Measurements from ENCODE around the gene HOXD11.

HOXD11 gene

GRCh38 chr2:176146645-176147044, 39.6 kb downstream of the HOXD11 start:
- H3K9me3 ChIP-seq (ENCODE audit: low read length) = no peaks in the 10 kb centered on the region
- peaks cover 25% of the 10 kb centered on the region for H3K4me1 ChIP-seq (ENCODE audit: insufficient read depth, low read length)
- H3K4me3 ChIP-seq (ENCODE audit: low read depth in 1 of 2, low read length in 2 of 2) = no peak overlapping the region
- H3K9ac ChIP-seq (ENCODE audit: low read length) = no peak overlapping the region
- H3K27ac ChIP-seq (ENCODE audit: low read depth, low read length) = no peak overlapping the region
- H3K36me3 ChIP-seq (ENCODE audit: insufficient read depth, low read length) = peaks cover 14% of the 10 kb centered on the region
- H3K27me3 ChIP-seq (ENCODE audit: control insufficient read depth in 1 of 2, insufficient read depth in 2 of 2, low read length in 2 of 2) = no peaks in the 10 kb centered on the region

DNA sequence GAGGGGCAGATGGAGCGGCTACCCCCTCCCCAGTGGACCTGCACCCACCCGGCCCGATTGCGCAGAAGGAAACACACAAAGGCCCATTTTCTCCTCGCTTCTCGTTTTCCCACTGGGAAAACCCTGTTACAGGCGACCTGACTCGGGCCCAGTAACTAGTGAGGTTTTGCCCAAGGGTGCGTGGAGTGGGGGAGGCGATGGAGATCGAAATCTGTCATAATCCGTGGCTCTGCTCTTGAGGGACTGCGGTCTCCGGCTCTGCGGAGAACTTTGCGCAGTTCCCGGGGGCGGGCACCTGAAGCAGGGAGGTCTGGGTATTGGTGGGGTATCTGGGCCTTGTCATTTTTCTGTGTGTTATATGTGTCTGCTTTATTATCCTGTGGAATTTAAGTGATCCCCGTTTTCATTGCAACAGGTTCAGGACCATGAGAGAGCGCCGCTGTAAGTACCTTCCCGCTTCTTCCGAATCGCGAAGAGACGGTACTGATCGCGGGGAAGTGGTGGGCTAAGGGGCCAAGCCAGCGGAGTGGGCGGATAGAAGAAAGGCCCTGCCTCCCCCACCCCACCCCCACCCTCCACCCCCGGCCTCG, 40.2 kb downstream of the HOXD11 start:
- H3K36me3 ChIP-seq (ENCODE audit: insufficient read depth, low read length) = peaks cover 14% of the 10 kb centered on the region
- H3K9ac ChIP-seq (ENCODE audit: low read length) = no peak overlapping the region
- no peak overlapping the region for H3K4me3 ChIP-seq (ENCODE audit: low read depth in 1 of 2, low read length in 2 of 2)
- no peaks in the 10 kb centered on the region for H3K27me3 ChIP-seq (ENCODE audit: control insufficient read depth in 1 of 2, insufficient read depth in 2 of 2, low read length in 2 of 2)
- H3K4me1 ChIP-seq (ENCODE audit: insufficient read depth, low read length) = peaks cover 25% of the 10 kb centered on the region
- no peaks in the 10 kb centered on the region for H3K9me3 ChIP-seq (ENCODE audit: low read length)
- no peak overlapping the region for H3K27ac ChIP-seq (ENCODE audit: low read depth, low read length)

- no peak overlapping the region for H3K9ac ChIP-seq (ENCODE audit: low read length)
- H3K27me3 ChIP-seq (ENCODE audit: control insufficient read depth in 1 of 2, insufficient read depth in 2 of 2, low read length in 2 of 2) = no peaks in the 10 kb centered on the region
- H3K4me1 ChIP-seq (ENCODE audit: insufficient read depth, low read length) = peaks cover 25% of the 10 kb centered on the region
Measured at GRCh38 chr2:176147800-176148496, 40.9 kb downstream of the HOXD11 start.

DNA sequence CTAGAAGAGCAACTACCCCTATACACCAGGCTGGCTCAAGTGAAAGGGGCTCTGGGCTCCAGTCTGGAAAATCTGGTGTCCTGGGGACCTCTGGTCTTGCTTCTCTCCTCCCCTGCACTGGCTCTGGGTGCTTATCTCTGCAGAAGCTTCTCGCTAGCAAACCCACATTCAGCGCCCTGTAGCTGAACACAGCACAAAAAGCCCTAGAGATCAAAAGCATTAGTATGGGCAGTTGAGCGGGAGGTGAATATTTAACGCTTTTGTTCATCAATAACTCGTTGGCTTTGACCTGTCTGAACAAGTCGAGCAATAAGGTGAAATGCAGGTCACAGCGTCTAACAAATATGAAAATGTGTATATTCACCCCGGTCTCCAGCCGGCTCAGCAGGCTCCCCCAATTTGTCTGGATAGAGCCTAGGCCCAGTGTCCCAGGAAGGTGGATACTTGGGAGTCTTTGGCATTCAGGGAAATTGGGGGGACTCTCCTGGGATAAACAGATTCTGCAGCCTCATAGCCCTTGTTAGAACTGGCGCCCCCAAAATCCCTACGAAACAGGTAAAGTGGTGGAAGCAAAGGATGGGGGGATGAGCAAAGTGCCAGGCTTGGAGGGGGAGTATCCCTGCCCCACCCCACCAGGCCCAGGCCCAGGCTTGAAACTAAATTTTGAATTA, 41.8 kb downstream of the HOXD11 start:
- no peaks in the 10 kb centered on the region for H3K27me3 ChIP-seq (ENCODE audit: control insufficient read depth in 1 of 2, insufficient read depth in 2 of 2, low read length in 2 of 2)
- H3K9ac ChIP-seq (ENCODE audit: low read length) = no peak overlapping the region
- peaks cover 25% of the 10 kb centered on the region for H3K4me1 ChIP-seq (ENCODE audit: insufficient read depth, low read length)

More at GRCh38 chr2:176147800-176148496, 40.9 kb downstream of the HOXD11 start:
- Histone ChIP-seq H3K9me3 (ENCODE audit: low read length) (no peaks in the 10 kb centered on the region), H3K4me3 (ENCODE audit: low read depth in 1 of 2, low read length in 2 of 2) (no peak overlapping the region), H3K27ac (ENCODE audit: low read depth, low read length) (no peak overlapping the region), H3K36me3 (ENCODE audit: insufficient read depth, low read length) (peaks cover 20% of the 10 kb centered on the region)

DNA sequence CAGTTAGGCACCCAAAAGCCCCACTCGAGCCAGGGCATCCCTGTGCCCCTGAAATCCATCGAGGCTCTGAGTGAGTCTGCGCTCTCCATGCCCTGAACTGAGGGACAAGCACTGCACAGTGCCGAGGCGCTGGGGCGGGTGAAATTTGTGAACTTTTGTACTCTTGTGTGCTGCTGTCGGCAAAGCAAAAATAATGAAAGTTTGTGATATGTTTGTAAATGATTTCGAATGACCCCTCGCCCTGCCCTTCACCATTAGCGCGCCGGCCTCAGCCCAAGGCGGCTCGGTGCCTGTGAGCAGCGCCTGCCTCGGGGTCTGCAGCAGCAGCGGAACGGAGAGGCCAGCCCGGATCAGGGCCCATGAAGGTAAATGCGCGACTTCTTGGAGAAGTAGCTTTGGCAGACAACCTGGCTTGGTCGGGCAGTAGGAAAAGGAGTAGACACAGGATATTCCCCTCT, 42.4 kb downstream of the HOXD11 start:
- Histone ChIP-seq H3K27me3 (ENCODE audit: control insufficient read depth in 1 of 2, insufficient read depth in 2 of 2, low read length in 2 of 2) (no peaks in the 10 kb centered on the region), H3K4me1 (ENCODE audit: insufficient read depth, low read length) (peaks cover 25% of the 10 kb centered on the region), H3K4me3 (ENCODE audit: low read depth in 1 of 2, low read length in 2 of 2) (no peak overlapping the region), H3K27ac (ENCODE audit: low read depth, low read length) (no peak overlapping the region), H3K9me3 (ENCODE audit: low read length) (no peaks in the 10 kb centered on the region), H3K9ac (ENCODE audit: low read length) (no peak overlapping the region), H3K36me3 (ENCODE audit: insufficient read depth, low read length) (peaks cover 35% of the 10 kb centered on the region)

More for the DNA sequence above, 41.8 kb downstream of the HOXD11 start:
- H3K27ac ChIP-seq (ENCODE audit: low read depth, low read length) = no peak overlapping the region
- no peak overlapping the region for H3K4me3 ChIP-seq (ENCODE audit: low read depth in 1 of 2, low read length in 2 of 2)
- H3K9me3 ChIP-seq (ENCODE audit: low read length) = no peaks in the 10 kb centered on the region
- H3K36me3 ChIP-seq (ENCODE audit: insufficient read depth, low read length) = peaks cover 29% of the 10 kb centered on the region

DNA sequence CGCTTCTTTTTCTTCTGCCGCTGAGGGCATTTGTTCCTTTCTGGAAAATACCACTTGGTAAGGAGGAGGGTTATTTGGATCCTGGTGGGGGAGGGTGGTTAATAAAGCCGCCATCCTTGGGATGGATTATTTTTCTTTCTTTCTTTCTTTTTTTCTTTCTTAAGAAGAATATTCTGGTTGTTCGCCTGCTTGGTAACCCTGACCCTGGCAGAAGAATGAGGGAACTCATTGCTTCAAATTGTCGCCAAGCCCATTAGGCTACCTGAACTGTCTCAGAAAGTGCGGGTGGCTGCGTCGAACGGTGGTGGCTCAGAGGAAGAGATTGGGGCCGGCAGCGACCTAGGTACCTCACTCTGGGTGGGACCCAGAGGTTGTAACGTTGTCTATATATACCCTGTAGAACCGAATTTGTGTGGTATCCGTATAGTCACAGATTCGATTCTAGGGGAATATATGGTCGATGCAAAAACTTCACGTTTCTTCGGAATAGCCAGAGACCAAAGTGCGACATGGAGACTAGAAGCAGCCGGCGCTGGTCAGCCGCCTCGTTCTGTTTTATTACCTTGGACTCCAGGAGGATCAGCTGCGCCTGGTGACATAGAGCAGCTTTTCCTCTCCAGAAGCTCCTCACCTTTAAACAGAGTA, 43.0 kb downstream of the HOXD11 start:
- H3K27me3 ChIP-seq (ENCODE audit: control insufficient read depth in 1 of 2, insufficient read depth in 2 of 2, low read length in 2 of 2) = no peaks in the 10 kb centered on the region

DNA sequence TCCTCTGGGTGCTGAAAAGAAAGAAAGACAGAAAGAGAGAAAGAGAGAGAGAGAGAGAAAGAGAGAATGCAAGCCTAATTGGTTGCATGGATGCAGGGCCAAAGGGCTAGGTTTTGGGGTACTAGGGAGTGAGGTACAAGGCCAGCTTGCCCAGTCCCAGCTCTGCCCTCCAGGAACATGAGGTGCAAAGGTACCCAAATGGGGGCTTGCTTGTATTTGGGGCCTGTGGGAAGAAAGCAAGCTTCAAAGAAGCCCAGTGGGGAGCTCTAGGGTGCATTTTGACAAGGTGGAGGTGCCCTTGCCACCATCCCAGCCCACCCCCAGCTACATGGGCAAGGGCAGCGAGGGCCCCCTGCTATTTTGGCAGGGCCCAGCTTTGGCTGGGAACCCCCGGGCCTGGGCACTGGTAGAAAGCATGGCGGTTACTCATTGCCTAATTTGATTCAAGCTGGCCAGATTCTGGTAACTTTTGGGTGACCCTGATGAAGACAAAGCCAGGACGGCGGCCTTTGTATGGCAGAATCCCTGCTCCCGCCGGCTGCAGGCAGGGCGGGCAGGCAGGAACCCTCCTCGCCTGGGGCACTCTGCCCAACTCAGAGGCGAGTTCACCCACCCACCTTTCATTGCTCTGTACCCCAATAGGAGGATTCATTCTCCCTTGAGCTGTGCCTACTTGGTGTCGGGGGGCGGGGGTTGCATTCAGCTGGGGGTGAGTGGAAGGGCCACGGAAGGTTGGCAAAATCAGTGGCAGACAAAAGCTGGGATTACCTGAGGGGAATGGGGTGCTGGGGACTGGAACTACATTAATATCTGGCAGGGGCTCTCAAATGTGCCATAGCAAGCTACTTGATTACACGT, 43.7 kb downstream of the HOXD11 start:
- Histone ChIP-seq H3K4me1 (ENCODE audit: insufficient read depth, low read length) (peaks cover 16% of the 10 kb centered on the region), H3K9me3 (ENCODE audit: low read length) (no peaks in the 10 kb centered on the region), H3K27ac (ENCODE audit: low read depth, low read length) (no peak overlapping the region), H3K36me3 (ENCODE audit: insufficient read depth, low read length) (peaks cover 48% of the 10 kb centered on the region), H3K9ac (ENCODE audit: low read length) (no peak overlapping the region), H3K4me3 (ENCODE audit: low read depth in 1 of 2, low read length in 2 of 2) (no peak overlapping the region), H3K27me3 (ENCODE audit: control insufficient read depth in 1 of 2, insufficient read depth in 2 of 2, low read length in 2 of 2) (peaks cover 0 to 5% of the 10 kb centered on the region in 2 donors)

More for the DNA sequence above, 43.0 kb downstream of the HOXD11 start:
- Histone ChIP-seq H3K9me3 (ENCODE audit: low read length) (no peaks in the 10 kb centered on the region), H3K27ac (ENCODE audit: low read depth, low read length) (no peak overlapping the region), H3K9ac (ENCODE audit: low read length) (no peak overlapping the region), H3K4me1 (ENCODE audit: insufficient read depth, low read length) (peaks cover 23% of the 10 kb centered on the region), H3K4me3 (ENCODE audit: low read depth in 1 of 2, low read length in 2 of 2) (no peak overlapping the region), H3K36me3 (ENCODE audit: insufficient read depth, low read length) (peaks cover 41% of the 10 kb centered on the region)

GRCh38 chr2:176151442-176152287, 44.6 kb downstream of the HOXD11 start, which contains the start of gene HOXD4:
Gene HOXD4, plus strand, starts transcription at chr2:176151550. Its CDS starts 84 bp downstream, at chr2:176151634.
- peaks cover 49% of the 10 kb centered on the region for H3K36me3 ChIP-seq (ENCODE audit: insufficient read depth, low read length)
- no peaks in the 10 kb centered on the region for H3K9me3 ChIP-seq (ENCODE audit: low read length)
- H3K9ac ChIP-seq (ENCODE audit: low read length) = no peak within 1 kb of the TSS
- no peak within 1 kb of the TSS for H3K4me3 ChIP-seq (ENCODE audit: low read depth in 1 of 2, low read length in 2 of 2)
- H3K27me3 ChIP-seq (ENCODE audit: control insufficient read depth in 1 of 2, insufficient read depth in 2 of 2, low read length in 2 of 2) = peaks cover 0 to 11% of the 10 kb centered on the region in 2 donors
- H3K27ac ChIP-seq (ENCODE audit: low read depth, low read length) = no peak within 1 kb of the TSS
- peaks cover 7% of the 10 kb centered on the region for H3K4me1 ChIP-seq (ENCODE audit: insufficient read depth, low read length)

DNA sequence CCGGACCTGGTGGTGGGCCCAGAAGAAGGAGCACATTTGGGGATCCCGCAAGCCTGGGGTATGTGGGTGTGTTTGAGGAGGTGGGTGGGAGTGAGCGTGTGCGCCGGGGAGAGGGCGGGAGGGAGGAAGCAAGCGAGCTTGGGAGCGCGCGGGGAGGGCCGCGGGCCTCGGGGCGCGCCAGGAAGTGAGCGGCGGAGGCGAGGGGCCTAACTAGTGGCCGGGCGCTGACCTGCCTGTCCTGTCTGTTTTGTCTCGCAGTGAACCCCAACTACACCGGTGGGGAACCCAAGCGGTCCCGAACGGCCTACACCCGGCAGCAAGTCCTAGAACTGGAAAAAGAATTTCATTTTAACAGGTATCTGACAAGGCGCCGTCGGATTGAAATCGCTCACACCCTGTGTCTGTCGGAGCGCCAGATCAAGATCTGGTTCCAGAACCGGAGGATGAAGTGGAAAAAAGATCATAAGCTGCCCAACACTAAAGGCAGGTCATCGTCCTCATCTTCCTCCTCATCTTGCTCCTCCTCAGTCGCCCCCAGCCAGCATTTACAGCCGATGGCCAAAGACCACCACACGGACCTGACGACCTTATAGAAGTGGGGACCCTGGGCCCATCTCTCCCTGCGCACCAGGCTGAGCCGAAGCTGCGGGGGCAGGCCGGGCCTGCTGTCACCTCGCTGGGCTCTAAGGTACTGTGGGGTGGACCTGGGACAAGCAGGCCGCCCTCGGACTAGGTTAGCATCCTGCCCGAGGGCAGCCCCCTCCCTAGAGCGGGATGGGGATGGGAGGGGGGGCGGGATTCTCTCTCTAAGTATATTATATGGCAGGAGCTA, 45.5 kb downstream of the HOXD11 start:
- Histone ChIP-seq H3K9me3 (ENCODE audit: low read length) (no peaks in the 10 kb centered on the region), H3K27me3 (ENCODE audit: control insufficient read depth in 1 of 2, insufficient read depth in 2 of 2, low read length in 2 of 2) (peaks cover 0 to 20% of the 10 kb centered on the region in 2 donors), H3K9ac (ENCODE audit: low read length) (no peak overlapping the region), H3K27ac (ENCODE audit: low read depth, low read length) (no peak overlapping the region), H3K4me3 (ENCODE audit: low read depth in 1 of 2, low read length in 2 of 2) (no peak overlapping the region), H3K4me1 (ENCODE audit: insufficient read depth, low read length) (no peaks in the 10 kb centered on the region), H3K36me3 (ENCODE audit: insufficient read depth, low read length) (peaks cover 49% of the 10 kb centered on the region)

Data from muscle layer of colon (tissue), 2 donors.